ENCODE data around the gene TRIM74.
"Not testable (repeated sequence)": the region's sequence is repeated elsewhere in the genome, so short reads cannot be mapped to it uniquely, and the experiment has no call there.

- TF ChIP-seq CTCF (IDR thresholded peaks at IDR 0.05; ENCODE audit: low read depth, low read length); EZH2phosphoT487 (IDR thresholded peaks at IDR 0.05; ENCODE audit: low read depth): not testable (repeated sequence)
Measured at GRCh38 chr7:72960626-72961345, 8.5 kb downstream of the TRIM74 start.
